ENCODE data around the gene CFAP58.

CFAP58 gene

GRCh38 chr10:104337521-104337984 lies 16.1 kb upstream of the CFAP58 start:
- in situ Hi-C loops (cut with HindIII; ENCODE audit: low pct_ligation_motif_present, low sequenced_read_pairs), result no loop called here
- peak; percentile 6 for DNase-seq
- Histone ChIP-seq H3K36me3 (replicated peaks) (peaks cover 35% of the 10 kb centered on the region), H3K27me3 (replicated peaks) (no peaks in the 10 kb centered on the region), H3K4me3 (ENCODE audit: low read depth, low read length) (peak overlapping the region; percentile 96), H3K27ac (peak overlapping the region; percentile 98)
- no peak for TF ChIP-seq CTCF (IDR thresholded peaks at IDR 0.05; ENCODE audit: low read depth, low read length, missing control alignments)

DNA sequence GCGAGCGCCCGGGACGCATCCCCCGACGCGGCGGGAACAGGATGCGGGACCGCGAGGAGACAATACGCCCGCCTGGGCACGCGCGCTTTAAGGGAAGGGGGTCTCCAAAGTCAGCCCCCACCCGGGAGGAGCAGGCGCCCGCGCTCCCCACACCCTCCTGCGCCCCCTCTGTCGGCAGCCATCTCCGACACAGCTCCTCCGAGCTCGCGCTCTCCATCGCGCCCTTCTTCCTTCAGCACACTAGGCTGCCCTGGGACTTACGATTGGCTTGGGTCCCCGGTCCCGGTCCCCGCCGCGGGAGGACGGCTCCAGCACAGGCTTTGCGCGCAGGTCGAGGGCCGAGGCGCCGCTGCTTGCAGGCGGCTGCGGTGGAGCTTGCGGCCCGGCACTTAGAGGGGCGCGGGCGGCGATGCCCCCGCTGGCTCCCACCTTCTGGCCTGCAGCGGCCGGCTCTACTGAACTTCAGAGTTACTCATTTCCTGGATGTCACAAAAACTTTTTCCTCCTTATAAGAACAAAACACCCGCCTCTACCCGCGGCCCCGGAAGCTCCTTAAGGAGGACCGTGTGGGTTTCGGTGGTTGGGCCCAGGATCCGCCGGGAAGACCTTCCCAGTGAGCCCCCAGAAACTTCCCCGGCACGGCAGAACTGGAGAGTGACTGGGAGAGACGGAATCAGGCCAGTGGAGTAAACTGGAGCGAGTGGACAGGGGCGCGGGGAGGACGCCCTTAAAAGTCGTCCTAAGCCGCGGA lies 15.5 kb upstream of the CFAP58 start, which contains the start of gene ITPRIP:
TSS of gene ITPRIP (minus strand) at position 481 of the 751 bp plus-strand sequence. CDS start 22,414 bp downstream, outside the sequence.
- in situ Hi-C loops (cut with HindIII; ENCODE audit: low pct_ligation_motif_present, low sequenced_read_pairs), result no loop called here
- H3K27ac ChIP-seq, result peak within 1 kb of the TSS; percentile 98
- TF ChIP-seq CTCF (IDR thresholded peaks at IDR 0.05; ENCODE audit: low read depth, low read length, missing control alignments), result peak; percentile 33
- peak; percentile 79 for DNase-seq
- H3K27me3 ChIP-seq (replicated peaks), result no peaks in the 10 kb centered on the region
- peaks cover 29% of the 10 kb centered on the region for H3K36me3 ChIP-seq (replicated peaks)
- peak within 1 kb of the TSS; percentile 96 for H3K4me3 ChIP-seq (ENCODE audit: low read depth, low read length)

DNA sequence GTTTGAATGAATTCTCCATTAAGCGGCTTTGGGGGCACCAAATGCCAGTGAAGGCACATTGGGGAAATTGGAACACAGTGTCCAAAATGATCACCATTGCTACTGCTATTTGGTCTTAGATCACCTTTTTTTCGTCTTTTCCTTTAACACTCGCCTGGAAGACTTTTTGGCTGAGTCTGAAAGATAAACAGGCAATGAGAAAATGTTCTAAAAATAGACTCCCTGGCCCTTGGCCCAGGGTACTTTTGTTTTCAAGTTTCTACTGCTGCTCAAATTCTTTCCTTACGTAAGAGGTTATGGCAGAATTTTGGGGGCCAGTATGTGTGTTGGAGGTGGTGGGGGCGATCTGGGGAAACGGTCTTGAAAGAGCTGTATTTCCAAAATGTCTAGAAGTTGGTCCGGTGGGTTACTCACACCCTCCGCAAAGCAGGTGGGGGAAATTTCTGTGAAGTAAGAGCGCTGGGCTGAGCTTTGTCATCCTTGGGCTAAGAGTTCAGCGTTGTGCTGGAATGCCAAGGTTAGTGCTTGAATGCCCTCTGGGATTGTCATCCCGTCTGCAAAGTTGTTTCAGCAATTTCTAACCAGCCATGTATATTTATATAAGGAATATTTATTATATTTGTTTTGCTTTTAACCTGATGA lies 14.0 kb upstream of the CFAP58 start:
- peak; percentile 66 for DNase-seq
- H3K27ac ChIP-seq, result peak overlapping the region; percentile 98
- H3K27me3 ChIP-seq (replicated peaks), result no peaks in the 10 kb centered on the region
- peak overlapping the region; percentile 96 for H3K4me3 ChIP-seq (ENCODE audit: low read depth, low read length)
- peaks cover 16% of the 10 kb centered on the region for H3K36me3 ChIP-seq (replicated peaks)
- in situ Hi-C loops (cut with HindIII; ENCODE audit: low pct_ligation_motif_present, low sequenced_read_pairs), result no loop called here
- no peak for TF ChIP-seq CTCF (IDR thresholded peaks at IDR 0.05; ENCODE audit: low read depth, low read length, missing control alignments)

DNA sequence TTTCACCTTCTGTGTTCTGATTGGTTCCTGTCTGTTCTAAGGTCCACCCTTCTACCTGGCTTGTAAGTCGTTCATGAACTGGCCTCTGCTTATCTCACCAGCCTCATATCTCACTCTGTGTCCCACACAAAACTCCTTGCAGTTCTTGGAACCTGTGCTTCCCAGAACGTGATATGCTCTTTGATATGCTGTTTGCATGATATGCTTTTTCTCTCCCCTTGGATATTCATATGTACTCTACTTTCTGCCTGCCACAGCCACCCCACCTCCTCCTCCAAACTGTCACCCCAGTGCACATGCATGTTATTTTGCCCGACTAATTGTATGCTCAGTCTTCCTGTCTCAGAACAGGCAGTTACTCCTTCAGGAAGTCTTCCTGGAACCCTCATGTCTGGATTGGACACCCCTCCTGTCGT lies 13.5 kb upstream of the CFAP58 start:
- Histone ChIP-seq H3K27ac (peak overlapping the region; percentile 98), H3K27me3 (replicated peaks) (no peaks in the 10 kb centered on the region), H3K36me3 (replicated peaks) (peaks cover 12% of the 10 kb centered on the region), H3K4me3 (ENCODE audit: low read depth, low read length) (no peak overlapping the region)
- DNase-seq, result no peak
- no peak for TF ChIP-seq CTCF (IDR thresholded peaks at IDR 0.05; ENCODE audit: low read depth, low read length, missing control alignments)
- in situ Hi-C loops (cut with HindIII; ENCODE audit: low pct_ligation_motif_present, low sequenced_read_pairs), result no loop called here

DNA sequence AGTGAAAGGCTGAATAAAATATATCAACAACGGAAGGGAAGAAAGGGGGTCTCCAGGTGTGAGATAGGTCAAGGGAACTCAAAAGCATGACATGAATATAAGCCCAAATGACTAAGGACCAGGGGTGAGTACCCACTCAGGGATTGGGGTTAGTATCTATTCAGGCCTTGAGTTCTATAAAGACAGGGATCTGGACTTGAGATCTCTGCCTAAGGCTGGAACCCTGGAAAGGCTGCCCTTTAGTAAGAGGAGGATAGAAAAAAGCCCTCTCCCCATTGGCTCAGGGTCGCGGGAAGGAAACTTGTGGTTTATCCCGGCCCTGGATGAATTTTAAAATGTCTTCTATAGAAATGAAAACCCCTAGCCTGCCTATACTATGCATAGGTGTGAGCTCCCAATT lies 13.0 kb upstream of the CFAP58 start:
- in situ Hi-C loops (cut with HindIII; ENCODE audit: low pct_ligation_motif_present, low sequenced_read_pairs), result no loop called here
- DNase-seq, result no peak
- H3K4me3 ChIP-seq (ENCODE audit: low read depth, low read length), result no peak overlapping the region
- no peaks in the 10 kb centered on the region for H3K27me3 ChIP-seq (replicated peaks)
- peaks cover 7% of the 10 kb centered on the region for H3K36me3 ChIP-seq (replicated peaks)
- no peak for TF ChIP-seq CTCF (IDR thresholded peaks at IDR 0.05; ENCODE audit: low read depth, low read length, missing control alignments)
- no peak overlapping the region for H3K27ac ChIP-seq
